Choroid plexus epithelial cell (primary cell): ENCODE measurements around the gene STXBP5.

Experiments
- DNase-seq: peaks from one replicate; pipeline ENCODE4 v3.0.0-alpha.2; 2010; ENCODE audit warnings: low read depth
- H3K4me3 ChIP-seq: 2 replicates; pipeline ENCODE4 v1.5.1; 2011; ENCODE audit warnings: low read depth, mild to moderate bottlenecking, control low read depth, low read length, moderate library complexity
- TF ChIP-seq, protein P1 (sequence below): conservative IDR thresholded peaks from 2 replicates; pipeline ENCODE4 v1.5.1; 2011; ENCODE audit warnings: low read depth, mild to moderate bottlenecking, control low read depth, inconsistent platforms, low read length, moderate library complexity

STXBP5 gene

DNA sequence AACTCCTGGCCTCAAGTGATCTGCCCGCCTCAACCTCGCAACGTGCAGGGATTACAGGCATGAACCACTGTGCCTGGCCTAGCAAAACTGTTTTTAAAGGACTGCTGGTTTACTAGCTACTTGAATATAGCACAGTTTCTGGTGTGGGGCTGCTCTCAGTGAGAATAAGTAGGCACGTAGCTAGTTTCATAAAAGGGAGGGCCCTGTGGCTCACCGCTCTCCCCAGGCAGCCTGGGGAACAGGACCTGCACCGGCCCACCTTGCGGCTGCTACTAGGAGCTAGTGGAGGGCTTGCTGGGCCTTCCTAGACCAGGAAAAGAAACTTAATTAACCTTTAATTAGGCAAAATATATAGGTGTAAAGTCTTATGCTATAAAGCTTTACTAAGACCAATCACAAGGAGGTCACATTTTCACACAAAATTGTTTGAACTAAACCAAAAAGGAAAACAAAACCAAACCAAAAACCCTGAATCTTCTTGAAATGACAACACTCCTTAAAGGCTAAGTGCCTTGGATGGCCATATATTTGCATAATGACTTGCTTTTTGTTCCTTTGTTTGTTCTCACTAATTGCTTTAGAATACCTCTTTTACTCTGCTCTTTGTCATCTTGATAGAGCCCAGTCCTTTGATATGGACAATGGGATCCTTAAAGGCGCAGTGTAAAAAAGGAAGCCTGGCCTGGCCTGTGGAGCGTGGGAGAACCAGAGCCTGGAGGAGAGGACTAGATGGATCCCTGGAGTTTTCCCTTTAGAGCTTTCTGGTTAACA is 234.7 kb downstream of the STXBP5 start:
- TF ChIP-seq, protein P1, sequence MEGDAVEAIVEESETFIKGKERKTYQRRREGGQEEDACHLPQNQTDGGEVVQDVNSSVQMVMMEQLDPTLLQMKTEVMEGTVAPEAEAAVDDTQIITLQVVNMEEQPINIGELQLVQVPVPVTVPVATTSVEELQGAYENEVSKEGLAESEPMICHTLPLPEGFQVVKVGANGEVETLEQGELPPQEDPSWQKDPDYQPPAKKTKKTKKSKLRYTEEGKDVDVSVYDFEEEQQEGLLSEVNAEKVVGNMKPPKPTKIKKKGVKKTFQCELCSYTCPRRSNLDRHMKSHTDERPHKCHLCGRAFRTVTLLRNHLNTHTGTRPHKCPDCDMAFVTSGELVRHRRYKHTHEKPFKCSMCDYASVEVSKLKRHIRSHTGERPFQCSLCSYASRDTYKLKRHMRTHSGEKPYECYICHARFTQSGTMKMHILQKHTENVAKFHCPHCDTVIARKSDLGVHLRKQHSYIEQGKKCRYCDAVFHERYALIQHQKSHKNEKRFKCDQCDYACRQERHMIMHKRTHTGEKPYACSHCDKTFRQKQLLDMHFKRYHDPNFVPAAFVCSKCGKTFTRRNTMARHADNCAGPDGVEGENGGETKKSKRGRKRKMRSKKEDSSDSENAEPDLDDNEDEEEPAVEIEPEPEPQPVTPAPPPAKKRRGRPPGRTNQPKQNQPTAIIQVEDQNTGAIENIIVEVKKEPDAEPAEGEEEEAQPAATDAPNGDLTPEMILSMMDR = no peak
- H3K4me3 ChIP-seq = no peak overlapping the region
- no peak for DNase-seq
